22Rv1 (cell line): ENCODE measurements around the gene TGM1.
"Not testable (repeated sequence)": the region's sequence is repeated elsewhere in the genome, so short reads cannot be mapped to it uniquely, and the experiment has no call there.

Experiments used
- H3K27ac ChIP-seq: fragments of 450-650 bp; 2 replicates; pipeline ENCODE4 v1.5.1; 2017
- CTCF ChIP-seq: fragments of 450-650 bp; IDR thresholded peaks from 2 replicates; pipeline ENCODE4 v1.5.1; 2017; ENCODE audit warnings: mild to moderate bottlenecking
- ZFX ChIP-seq: fragments of 450-650 bp; IDR thresholded peaks from 2 replicates; pipeline ENCODE4 v1.6.1; 2017; ENCODE audit warnings: antibody characterized with exemption, borderline replicate concordance

Gene TGM1

GRCh38 chr14:24231263-24232120 is 31.5 kb downstream of the TGM1 start:
- TF ChIP-seq ZFX (no peak), CTCF (no peak)
- peak overlapping the region; percentile 94 for H3K27ac ChIP-seq

- H3K27ac ChIP-seq, result no peak overlapping the region
- no peak for TF ChIP-seq CTCF
- no peak for TF ChIP-seq ZFX
Observed at GRCh38 chr14:24228902-24229301, 34.1 kb downstream of the TGM1 start.

- TF ChIP-seq ZFX, result no peak
- TF ChIP-seq CTCF, result no peak
- no peak overlapping the region for H3K27ac ChIP-seq
Observed at GRCh38 chr14:24226473-24226872, 36.5 kb downstream of the TGM1 start.

- TF ChIP-seq ZFX (no peak), CTCF (no peak)
- H3K27ac ChIP-seq, result no peak overlapping the region
Observed at GRCh38 chr14:24224618-24225071, 38.3 kb downstream of the TGM1 start.

GRCh38 chr14:24222987-24223386 is 40.0 kb downstream of the TGM1 start:
- not testable (repeated sequence) for H3K27ac ChIP-seq

GRCh38 chr14:24219521-24219920 is 43.5 kb downstream of the TGM1 start:
- H3K27ac ChIP-seq, result no peak overlapping the region
- no peak for TF ChIP-seq ZFX
- no peak for TF ChIP-seq CTCF

GRCh38 chr14:24219080-24219479 is 43.9 kb downstream of the TGM1 start:
- no peak overlapping the region for H3K27ac ChIP-seq
- TF ChIP-seq CTCF (no peak), ZFX (no peak)

GRCh38 chr14:24216876-24217275 is 46.1 kb downstream of the TGM1 start:
- peak overlapping the region; percentile 96 for H3K27ac ChIP-seq
